PC-9 (cell line): Measurements from ENCODE around the gene ADAP1. TPM values are rescaled to one million over a fixed set of nuclear protein-coding genes. Genes with fewer than 3 reads are reported as not detected.

ENCODE experiments used
- BruUV-seq: library from RNA; stranded (reverse); fragments of 400-500 nt; replicated peaks from 2 replicates; lab custom pipeline; 2021; lab: Mats Ljungman, UMichigan
- CTCF ChIA-PET: fragments of 300-600 bp; sonication (Branson Sonifier 250); formaldehyde crosslinking; loops from one replicate; lab custom pipeline; 2022; ENCODE audit warnings: antibody characterized with exemption; lab: Charles Lee
- POLR2A ChIA-PET: fragments of 300-600 bp; sonication (Branson Sonifier 250); formaldehyde crosslinking; loops from one replicate; lab custom pipeline; 2022; ENCODE audit warnings: antibody characterized with exemption; ENCODE audit not compliant: unreplicated experiment; lab: Charles Lee
- DNase-seq, 2 experiments: peaks; one replicate each; pipeline versions ENCODE4 v3.0.0 to v3.0.0-alpha.2; 2015 to 2022; ENCODE audit warnings: mixed read lengths in 1 of 2
- H2AFZ ChIP-seq: fragments of 200-600 bp; sonication (generic); 2 replicates; pipeline ENCODE4 v1.8.1; 2017; ENCODE audit warnings: antibody characterized with exemption
- H3F3A ChIP-seq: fragments of 200-600 bp; sonication (generic); 2 replicates; pipeline ENCODE4 v1.8.1; 2017; ENCODE audit warnings: antibody characterized with exemption, mild to moderate bottlenecking, low read depth; ENCODE audit not compliant: insufficient read depth
- H3K27ac ChIP-seq: fragments of 200-600 bp; sonication (generic); 2 replicates; pipeline ENCODE4 v1.6.1; 2016; ENCODE audit warnings: mixed run types
- H3K27me3 ChIP-seq: fragments of 200-600 bp; sonication (generic); 2 replicates; pipeline ENCODE4 v1.6.1; 2016; ENCODE audit warnings: low read depth, mixed run types; ENCODE audit not compliant: insufficient read depth
- H3K36me3 ChIP-seq: fragments of 200-600 bp; sonication (generic); 2 replicates; pipeline ENCODE4 v1.6.1; 2016; ENCODE audit warnings: low read depth, mixed run types
- H3K4me1 ChIP-seq: fragments of 200-600 bp; sonication (generic); replicated peaks from 2 replicates; pipeline ENCODE4 v1.6.1; 2016; ENCODE audit warnings: mixed run types; ENCODE audit not compliant: insufficient read depth
- H3K4me2 ChIP-seq: fragments of 200-600 bp; sonication (generic); 2 replicates; pipeline ENCODE4 v1.6.1; 2017; ENCODE audit warnings: mixed run types
- H3K4me3 ChIP-seq: fragments of 200-600 bp; sonication (generic); 2 replicates; pipeline ENCODE4 v1.6.1; 2016; ENCODE audit warnings: mixed run types
- H3K79me2 ChIP-seq: fragments of 200-600 bp; sonication (generic); 2 replicates; pipeline ENCODE4 v1.6.1; 2017; ENCODE audit warnings: low read depth, mixed run types
- H3K9me2 ChIP-seq: fragments of 200-600 bp; sonication (generic); 2 replicates; pipeline ENCODE4 v1.8.1; 2017; ENCODE audit warnings: mild to moderate bottlenecking; ENCODE audit not compliant: insufficient read depth
- H3K9me3 ChIP-seq: fragments of 200-600 bp; sonication (generic); 2 replicates; pipeline ENCODE4 v1.8.1; 2016; ENCODE audit warnings: low read depth; ENCODE audit not compliant: insufficient read depth
- H4K20me1 ChIP-seq: fragments of 200-600 bp; sonication (generic); 2 replicates; pipeline ENCODE4 v1.8.1; 2017; ENCODE audit not compliant: insufficient read depth
- CTCF ChIP-seq: fragments of 200-600 bp; sonication (generic); conservative IDR thresholded peaks from 2 replicates; pipeline ENCODE4 v1.6.1; 2017; ENCODE audit warnings: mixed run types, antibody characterized with exemption, mild to moderate bottlenecking, moderate library complexity
- EZH2 ChIP-seq: fragments of 200-600 bp; sonication (generic); IDR thresholded peaks from 2 replicates; pipeline ENCODE4 v1.8.0; 2017; ENCODE audit warnings: antibody characterized with exemption, low read depth
- intact Hi-C: fragments of 100-400 bp; cut with micrococcal nuclease; formaldehyde crosslinking; loops from one replicate; pipeline ENCODE4 v1.10.0; 2022; ENCODE audit not compliant: unreplicated experiment
- total RNA-seq: library from RNA; stranded (reverse); gene quantifications from 2 replicates; pipeline ENCODE4 v1.2.3, GENCODE V29; 2021

Gene ADAP1
- total RNA-seq, 1 experiment from 2014 or later, result 73.9 TPM

GRCh38 chr7:886626-887487 is 67.6 kb downstream of the ADAP1 start:
- Histone ChIP-seq H3F3A (peaks cover 13% of the 10 kb centered on the region; the same call in 1 of the 2 replicates), H3K36me3 (peaks cover 22% of the 10 kb centered on the region), H3K27ac (no peak overlapping the region), H3K4me1 (no peaks in the 10 kb centered on the region), H2AFZ (no peak overlapping the region), H3K4me3 (no peak overlapping the region), H4K20me1 (peaks cover 82% of the 10 kb centered on the region), H3K79me2 (peaks cover 76% of the 10 kb centered on the region), H3K9me3 (no peaks in the 10 kb centered on the region), H3K9me2 (no peaks in the 10 kb centered on the region), H3K4me2 (no peak overlapping the region), H3K27me3 (no peaks in the 10 kb centered on the region)
- TF ChIP-seq EZH2, result no peak
- TF ChIP-seq CTCF, result no peak
- no TSS peak for BruUV-seq
- DNase-seq, result no peak
- CTCF ChIA-PET, result no interaction called here
- POLR2A ChIA-PET, result no interaction called here
- intact Hi-C loops, result no loop called here

- Histone ChIP-seq H3K4me2 (no peak overlapping the region), H3F3A (peaks cover 10% of the 10 kb centered on the region; the same call in 1 of the 2 replicates), H3K27ac (no peak overlapping the region), H3K27me3 (no peaks in the 10 kb centered on the region), H3K79me2 (peaks cover 84% of the 10 kb centered on the region), H2AFZ (no peak overlapping the region), H3K9me3 (no peaks in the 10 kb centered on the region), H3K36me3 (peaks cover 18% of the 10 kb centered on the region), H3K4me1 (no peaks in the 10 kb centered on the region), H3K9me2 (no peaks in the 10 kb centered on the region), H3K4me3 (no peak overlapping the region), H4K20me1 (peaks cover 87% of the 10 kb centered on the region)
- no peak for DNase-seq
- POLR2A ChIA-PET, result no interaction called here
- no peak for TF ChIP-seq CTCF
- TF ChIP-seq EZH2, result no peak
- BruUV-seq, result no TSS peak
- CTCF ChIA-PET, result no interaction called here
- intact Hi-C loops, result no loop called here
Observed at GRCh38 chr7:885893-886625, 68.4 kb downstream of the ADAP1 start.

- Histone ChIP-seq H4K20me1 (peaks cover 87% of the 10 kb centered on the region), H3K79me2 (peaks cover 90% of the 10 kb centered on the region), H3F3A (peaks cover 3% of the 10 kb centered on the region; the same call in 1 of the 2 replicates), H3K9me3 (no peaks in the 10 kb centered on the region), H3K4me2 (no peak overlapping the region), H3K36me3 (peaks cover 11% of the 10 kb centered on the region; the same call in 1 of the 2 replicates), H2AFZ (no peak overlapping the region), H3K4me3 (no peak overlapping the region), H3K27me3 (no peaks in the 10 kb centered on the region), H3K27ac (no peak overlapping the region), H3K9me2 (no peaks in the 10 kb centered on the region), H3K4me1 (no peaks in the 10 kb centered on the region)
- intact Hi-C loops, result no loop called here
- DNase-seq, result no peak
- POLR2A ChIA-PET, result no interaction called here
- CTCF ChIA-PET, result no interaction called here
- TF ChIP-seq CTCF (no peak), EZH2 (no peak)
- no TSS peak for BruUV-seq
Observed at GRCh38 chr7:885261-885892, 69.1 kb downstream of the ADAP1 start.
